GM12864 (cell line): ENCODE results near the gene PLLP.
"Not testable (repeated sequence)": the region's sequence is repeated elsewhere in the genome, so short reads cannot be mapped to it uniquely, and the experiment has no call there.

ENCODE experiments used
- DNase-seq: peaks from one replicate; pipeline ENCODE4 v3.0.0-alpha.2; 2011; ENCODE audit warnings: low read depth
- H3K4me3 ChIP-seq: 2 replicates; pipeline ENCODE4 v1.5.1; 2011; ENCODE audit warnings: mild to moderate bottlenecking, low read depth, low read length, control low read depth
- TF ChIP-seq, protein P1 (sequence below): IDR thresholded peaks from 2 replicates; pipeline ENCODE4 v1.5.1; 2011; ENCODE audit warnings: low read depth, mild to moderate bottlenecking, moderate library complexity, low read length, control low read depth, inconsistent platforms; ENCODE audit errors: missing control alignments

Gene PLLP

GRCh38 chr16:57273826-57274225, 10.6 kb downstream of the PLLP start:
- TF ChIP-seq, protein P1, sequence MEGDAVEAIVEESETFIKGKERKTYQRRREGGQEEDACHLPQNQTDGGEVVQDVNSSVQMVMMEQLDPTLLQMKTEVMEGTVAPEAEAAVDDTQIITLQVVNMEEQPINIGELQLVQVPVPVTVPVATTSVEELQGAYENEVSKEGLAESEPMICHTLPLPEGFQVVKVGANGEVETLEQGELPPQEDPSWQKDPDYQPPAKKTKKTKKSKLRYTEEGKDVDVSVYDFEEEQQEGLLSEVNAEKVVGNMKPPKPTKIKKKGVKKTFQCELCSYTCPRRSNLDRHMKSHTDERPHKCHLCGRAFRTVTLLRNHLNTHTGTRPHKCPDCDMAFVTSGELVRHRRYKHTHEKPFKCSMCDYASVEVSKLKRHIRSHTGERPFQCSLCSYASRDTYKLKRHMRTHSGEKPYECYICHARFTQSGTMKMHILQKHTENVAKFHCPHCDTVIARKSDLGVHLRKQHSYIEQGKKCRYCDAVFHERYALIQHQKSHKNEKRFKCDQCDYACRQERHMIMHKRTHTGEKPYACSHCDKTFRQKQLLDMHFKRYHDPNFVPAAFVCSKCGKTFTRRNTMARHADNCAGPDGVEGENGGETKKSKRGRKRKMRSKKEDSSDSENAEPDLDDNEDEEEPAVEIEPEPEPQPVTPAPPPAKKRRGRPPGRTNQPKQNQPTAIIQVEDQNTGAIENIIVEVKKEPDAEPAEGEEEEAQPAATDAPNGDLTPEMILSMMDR, result no peak
- no peak overlapping the region for H3K4me3 ChIP-seq
- DNase-seq, result no peak

GRCh38 chr16:57273359-57273758, 11.1 kb downstream of the PLLP start:
- H3K4me3 ChIP-seq, result no peak overlapping the region
- DNase-seq, result no peak
- TF ChIP-seq, protein P1, result no peak

DNA sequence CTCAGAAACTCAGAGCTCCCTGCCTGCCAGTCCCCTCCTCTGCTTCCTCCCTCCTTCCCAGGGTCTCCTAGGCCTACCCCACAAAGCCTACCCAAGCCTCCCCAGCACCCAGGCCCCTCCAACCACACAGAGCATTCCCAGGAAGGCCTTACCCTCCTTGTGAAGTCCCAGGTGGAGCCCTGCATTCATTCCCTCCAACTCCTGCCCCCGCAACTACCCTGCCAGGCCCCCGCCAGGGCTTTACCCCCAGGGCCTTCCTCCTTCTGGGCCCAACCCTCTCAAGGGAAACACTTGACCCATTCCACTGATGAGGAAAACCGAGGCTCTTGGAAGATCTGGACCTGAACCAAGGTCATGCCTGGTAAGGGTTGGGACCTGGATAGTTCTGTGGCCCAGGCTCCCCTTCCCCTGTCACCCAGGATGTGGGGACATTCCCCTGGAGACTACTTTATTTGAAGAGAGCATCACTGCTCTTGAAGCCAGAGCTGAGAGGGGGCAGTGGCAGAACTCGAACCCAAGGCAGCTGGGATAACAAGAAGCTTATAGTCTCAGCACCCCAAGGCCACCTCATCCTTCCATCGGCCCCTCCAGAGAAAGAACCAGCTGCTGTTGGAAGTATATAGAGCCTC, 12.5 kb downstream of the PLLP start:
- TF ChIP-seq, protein P1, result no peak
- no peak overlapping the region for H3K4me3 ChIP-seq
- DNase-seq, result no peak

GRCh38 chr16:57271063-57271345, 13.5 kb downstream of the PLLP start:
- H3K4me3 ChIP-seq, result no peak overlapping the region
- TF ChIP-seq, protein P1, result no peak
- no peak for DNase-seq

GRCh38 chr16:57270221-57271062, 14.0 kb downstream of the PLLP start:
- H3K4me3 ChIP-seq, result no peak overlapping the region
- no peak for DNase-seq
- TF ChIP-seq, protein P1, result no peak

DNA sequence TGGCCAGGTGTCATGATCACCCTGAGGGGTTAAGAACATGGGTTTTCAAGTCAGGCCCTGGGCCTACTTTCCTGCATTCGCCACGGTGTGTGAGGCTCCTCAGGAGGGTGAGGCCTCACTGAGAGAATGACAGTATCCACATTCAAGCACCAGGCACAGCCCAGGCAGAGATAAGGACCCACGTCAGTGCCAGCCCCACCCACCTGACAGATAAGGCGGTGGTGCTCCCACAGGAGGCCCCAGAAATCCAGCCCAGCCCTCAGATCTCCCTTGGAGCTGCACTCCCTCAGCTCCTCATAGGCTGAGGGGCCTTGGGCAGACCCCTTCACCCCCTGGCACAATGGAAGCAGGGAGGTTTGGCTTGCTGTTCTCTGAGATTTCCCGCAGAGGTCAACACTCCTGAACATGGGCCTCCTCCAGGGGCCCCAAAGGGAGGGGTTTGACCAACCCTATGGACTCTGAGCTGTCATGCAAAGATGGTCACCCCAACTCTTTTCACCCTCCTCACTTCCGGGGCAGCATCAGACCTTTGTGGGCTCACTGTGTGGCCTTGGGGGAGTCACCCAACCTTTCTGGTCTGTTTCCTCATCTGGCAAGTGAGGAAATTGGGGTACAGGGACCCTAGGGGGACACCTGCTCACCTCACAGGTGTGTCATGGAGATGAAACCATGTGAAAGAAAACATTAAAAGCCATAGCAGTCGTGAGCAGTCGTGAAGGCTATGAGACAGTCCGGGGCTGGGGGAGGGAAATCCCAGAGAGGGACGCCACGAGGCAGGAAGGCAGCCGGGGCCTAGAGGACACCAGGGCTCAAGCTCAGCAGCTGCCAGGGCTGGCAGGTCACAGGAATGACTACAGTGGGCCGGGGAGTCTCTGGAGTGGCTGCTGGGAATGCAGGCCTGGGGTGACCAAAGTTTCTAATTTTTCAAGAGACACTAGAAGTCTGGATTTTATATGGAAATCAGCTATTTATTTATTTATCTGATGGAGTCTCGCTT, 15.4 kb downstream of the PLLP start:
- no peak overlapping the region for H3K4me3 ChIP-seq
- TF ChIP-seq, protein P1, result no peak
- no peak for DNase-seq

DNA sequence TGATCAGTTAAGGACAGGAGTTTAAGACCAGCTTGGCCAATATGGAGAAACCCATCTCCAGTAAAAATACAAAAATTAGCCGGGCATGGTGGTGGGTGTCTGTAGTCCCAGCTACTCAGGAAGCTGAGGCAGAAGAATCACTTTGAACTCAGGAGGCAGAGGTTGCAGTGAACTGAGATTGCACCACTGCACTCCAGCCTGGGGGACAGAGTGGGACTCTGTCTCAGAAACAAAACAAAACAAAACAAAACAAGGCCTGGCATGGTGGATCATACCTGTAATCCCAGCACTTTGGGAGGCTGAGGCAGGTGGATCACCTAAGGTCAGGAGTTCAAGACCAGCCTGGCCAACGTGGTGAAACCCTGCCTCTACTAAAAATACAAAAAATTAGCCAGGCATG, 17.1 kb downstream of the PLLP start:
- H3K4me3 ChIP-seq, DNase-seq: not testable (repeated sequence)
